Endometrial microvascular endothelial cells (primary cell): ENCODE results near the gene GTPBP8. TPM values are rescaled to one million over a fixed set of nuclear protein-coding genes. Genes with fewer than 3 reads are reported as not detected.

Experiments used
- in situ Hi-C: cut with HindIII; loops from 2 replicates; pipeline ENCODE4 v1.10.0; 2017; ENCODE audit warnings: low sequenced_read_pairs, low pct_unique_long_range_greater_than_20kb; ENCODE audit errors: inconsistent ontology term
- total RNA-seq: library from RNA; depleted of rRNA; stranded (reverse); fragments of >200 nt; gene quantifications from one replicate; pipeline ENCODE4 v1.2.3, GENCODE V29; 2015; ENCODE audit errors: inconsistent ontology term

Gene GTPBP8
- total RNA-seq, 1 donor from 2014 or later, result 37.1 TPM

DNA sequence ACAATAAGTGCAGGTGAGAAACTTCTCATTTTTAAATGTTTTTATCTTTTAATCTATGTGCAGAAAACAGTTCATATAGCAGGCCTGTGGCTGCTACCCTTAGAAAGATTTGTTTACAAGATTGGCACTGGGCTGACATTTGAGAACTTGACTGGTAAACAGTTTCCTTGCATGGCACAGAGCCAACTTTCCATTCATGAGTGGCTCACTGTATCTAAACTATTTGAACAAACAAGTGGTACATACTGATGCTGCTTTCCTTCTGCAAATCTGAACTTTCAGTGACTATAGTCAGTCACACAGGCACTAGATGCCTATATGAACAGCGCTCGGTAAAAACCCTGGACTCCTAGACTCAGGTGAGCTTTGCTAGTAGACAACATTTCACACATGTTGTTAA, 6.3 kb upstream of the GTPBP8 start:
- in situ Hi-C loops, result loop anchor here (25.0 kb wide), 1 partner anchor 372 kb away; no protein-coding TSS in a partner anchor

DNA sequence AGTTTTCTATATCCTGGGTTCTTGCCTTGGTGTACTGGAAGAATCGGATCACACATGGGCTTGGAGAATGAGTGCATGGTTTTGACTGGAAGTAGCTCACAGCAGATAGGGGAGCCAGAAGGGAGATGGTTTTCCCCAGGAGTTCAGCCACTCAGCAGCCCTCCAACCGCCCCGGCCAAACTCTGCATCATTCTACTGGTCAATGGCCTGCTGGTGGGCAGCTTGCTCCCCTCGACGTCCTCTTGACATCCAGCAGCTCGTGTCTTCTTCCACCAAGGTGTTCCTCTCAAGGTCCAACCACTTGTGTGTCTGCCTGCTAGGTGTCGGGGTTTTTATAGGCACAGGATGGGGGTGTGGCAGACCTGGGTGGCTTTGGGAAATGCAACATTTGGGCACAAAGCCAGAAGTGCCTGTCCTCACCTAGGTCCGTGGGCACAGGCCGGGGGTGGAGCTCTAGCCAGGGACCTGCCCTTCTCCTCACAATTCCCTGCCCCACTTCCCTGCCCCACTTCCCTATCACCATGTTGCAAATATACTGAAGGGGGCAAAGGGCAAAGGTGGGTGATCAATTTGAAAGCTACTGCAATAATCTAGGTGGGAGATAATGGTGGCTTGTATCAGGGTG, 3.0 kb upstream of the GTPBP8 start:
- in situ Hi-C loops, result loop anchor here (25.0 kb wide), 1 partner anchor 376 kb away; no protein-coding TSS in a partner anchor

DNA sequence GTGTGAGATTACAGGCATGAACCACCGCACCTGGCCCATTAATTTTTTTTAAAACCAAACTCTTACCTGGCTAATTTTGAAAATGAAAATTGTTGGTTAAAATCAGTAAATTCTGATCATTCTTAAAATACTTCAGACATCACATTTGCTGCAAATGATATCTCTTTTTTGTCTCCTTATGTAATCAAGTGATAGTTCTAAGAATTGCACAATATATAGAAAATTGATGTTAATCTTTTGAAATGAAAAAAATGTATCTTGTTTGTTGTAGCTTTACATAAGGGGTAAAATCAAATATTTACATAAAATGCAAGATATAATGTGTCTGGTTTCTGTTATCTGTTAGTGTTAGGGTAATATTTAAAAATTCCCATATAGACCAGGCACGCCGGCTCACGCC, 5.0 kb downstream of the GTPBP8 start:
- in situ Hi-C loops, result loop anchor here (25.0 kb wide), 1 partner anchor 383 kb away; no protein-coding TSS in a partner anchor

DNA sequence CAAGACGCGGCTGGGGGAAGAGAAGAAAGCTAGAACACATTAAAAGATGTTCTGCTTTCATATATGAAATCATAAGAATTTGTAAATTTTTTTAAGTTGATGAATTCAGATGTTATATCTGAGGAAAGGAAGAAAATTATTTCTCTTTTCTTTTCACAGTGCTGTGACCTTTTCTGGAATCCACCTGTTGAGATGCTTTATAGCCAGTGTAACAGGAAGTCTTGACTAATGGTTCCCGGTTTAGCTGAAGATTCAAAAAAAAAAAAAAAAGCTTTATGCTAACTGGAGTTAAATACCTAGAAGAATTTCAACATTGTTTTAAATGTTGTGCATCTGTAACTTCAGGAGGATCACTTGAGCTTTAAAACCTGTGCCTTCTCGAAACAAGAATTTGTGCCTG, 9.9 kb downstream of the GTPBP8 start:
- in situ Hi-C loops, result no loop called here

DNA sequence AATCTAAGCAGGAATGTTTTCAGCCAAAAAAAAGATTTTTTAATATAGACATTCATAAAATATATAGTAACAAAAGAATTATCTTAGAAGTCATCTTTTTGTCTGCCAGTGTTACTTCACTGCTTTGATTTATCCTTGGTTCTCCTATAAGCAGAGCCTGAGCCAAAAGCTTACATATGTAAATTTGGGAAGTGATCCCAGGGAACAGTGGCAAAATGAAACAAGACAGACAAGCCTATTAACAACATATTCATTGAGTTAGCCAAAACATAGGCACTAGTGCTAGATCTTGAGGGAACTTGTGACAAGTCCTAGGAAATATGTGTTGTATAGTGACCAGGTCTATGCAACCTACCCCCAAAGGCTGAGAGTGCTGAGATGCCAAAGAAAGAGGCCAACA, 11.3 kb downstream of the GTPBP8 start:
- in situ Hi-C loops, result no loop called here

DNA sequence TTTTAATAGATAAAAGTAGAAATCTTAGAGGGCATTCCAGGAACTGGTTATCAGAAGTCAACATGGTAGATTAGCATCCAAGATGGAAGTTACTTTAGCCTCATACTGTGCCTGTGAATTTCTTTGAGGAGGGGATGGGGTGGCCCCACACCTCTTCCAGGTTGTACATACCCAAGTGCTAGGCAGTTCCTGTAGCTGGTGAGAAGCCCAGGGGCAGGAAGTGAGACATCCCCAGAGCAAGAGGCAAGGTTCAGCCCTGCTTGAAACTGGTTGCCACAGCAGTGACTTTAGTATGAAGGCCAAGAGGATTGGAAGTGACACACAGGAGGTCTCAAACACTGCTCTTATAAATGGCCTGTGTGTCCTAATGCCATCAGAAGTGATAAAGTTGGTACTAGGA, 11.9 kb downstream of the GTPBP8 start:
- in situ Hi-C loops, result no loop called here

DNA sequence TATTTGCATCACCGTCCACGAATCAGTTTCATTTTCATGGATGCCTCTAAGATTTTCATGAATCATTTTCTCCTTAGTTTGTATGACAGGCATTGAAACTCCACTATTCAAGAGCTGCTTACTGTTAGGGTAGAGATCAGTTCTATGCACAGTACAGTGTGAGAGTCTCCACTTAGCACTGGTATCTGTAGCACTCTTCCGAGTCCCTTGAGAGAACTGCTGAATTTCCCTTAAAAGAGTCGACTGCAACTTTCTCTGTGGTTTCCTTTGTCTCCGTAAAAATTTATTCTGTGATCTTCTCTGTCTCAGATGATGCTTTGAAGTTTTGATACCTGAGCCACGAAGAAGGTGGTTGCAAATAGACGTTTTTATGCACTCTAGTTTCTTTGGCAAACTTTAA, 14.8 kb downstream of the GTPBP8 start:
- in situ Hi-C loops, result no loop called here

DNA sequence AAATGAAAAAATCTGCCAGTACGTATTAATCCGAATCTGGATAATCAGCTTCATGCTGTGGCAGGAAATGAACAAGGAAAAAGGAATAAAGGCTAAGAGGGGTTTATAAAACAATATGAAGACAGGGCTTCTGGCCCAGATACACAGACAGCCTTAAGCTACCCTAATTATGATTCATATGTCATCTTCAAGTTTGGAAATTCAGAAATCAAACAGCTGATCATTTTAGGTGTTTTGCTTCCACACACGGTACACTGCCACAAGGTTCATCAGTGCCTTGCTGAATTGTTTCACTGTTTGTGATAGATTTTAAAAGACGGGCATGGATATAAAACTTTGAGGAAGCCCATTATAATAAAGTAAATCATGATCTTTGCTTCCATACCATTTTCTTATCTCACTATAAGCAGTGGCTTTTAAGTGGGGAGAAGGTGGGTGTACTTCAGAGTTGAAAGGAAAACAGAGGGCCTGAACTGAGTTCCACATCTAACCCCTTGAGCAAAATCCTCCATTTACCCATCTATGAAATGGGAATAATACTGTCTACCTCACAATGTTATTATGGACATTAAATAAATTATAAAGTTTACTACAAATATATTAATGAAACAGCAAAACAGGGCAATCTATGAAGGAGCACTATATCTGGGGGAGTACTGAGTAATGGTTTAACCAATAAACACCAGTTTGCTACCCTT, 15.7 kb downstream of the GTPBP8 start:
- in situ Hi-C loops, result no loop called here

DNA sequence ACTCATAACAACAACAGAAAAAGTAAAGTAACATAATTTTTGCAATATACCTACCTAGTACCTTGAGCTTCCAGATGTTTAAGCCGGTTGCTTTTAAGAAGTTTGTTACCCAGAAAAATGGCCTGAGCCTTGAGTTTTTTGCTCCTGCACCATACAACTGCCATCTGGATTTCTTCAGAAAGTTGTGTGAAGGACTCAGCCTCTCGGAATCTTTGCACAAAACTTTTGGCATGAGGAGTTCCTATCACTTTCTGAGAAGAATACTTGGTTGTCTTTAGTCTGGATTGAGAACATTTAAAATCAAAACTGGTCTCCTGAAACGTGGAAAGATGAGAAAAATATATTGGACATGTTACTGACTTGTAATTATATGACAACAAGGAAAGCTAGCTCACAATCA, 17.3 kb downstream of the GTPBP8 start:
- in situ Hi-C loops, result no loop called here

DNA sequence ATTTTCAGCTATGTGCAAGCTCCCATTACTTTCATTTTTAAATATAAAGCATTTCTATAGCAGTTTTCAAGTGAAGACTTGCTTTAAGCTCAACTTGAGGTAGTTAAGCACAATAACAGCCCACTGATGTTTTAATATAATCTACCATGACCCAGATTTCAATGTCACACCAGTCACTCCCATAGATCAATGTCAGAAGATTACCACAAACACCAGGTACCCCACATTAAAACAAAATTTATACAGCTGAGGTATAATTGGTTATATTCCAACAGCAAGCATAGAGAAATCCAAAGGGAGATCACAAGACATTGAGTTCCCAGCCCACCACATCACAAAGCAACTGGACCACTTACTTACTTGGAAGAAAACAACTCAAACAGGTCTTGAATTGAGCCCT, 22.8 kb downstream of the GTPBP8 start:
- in situ Hi-C loops, result no loop called here

DNA sequence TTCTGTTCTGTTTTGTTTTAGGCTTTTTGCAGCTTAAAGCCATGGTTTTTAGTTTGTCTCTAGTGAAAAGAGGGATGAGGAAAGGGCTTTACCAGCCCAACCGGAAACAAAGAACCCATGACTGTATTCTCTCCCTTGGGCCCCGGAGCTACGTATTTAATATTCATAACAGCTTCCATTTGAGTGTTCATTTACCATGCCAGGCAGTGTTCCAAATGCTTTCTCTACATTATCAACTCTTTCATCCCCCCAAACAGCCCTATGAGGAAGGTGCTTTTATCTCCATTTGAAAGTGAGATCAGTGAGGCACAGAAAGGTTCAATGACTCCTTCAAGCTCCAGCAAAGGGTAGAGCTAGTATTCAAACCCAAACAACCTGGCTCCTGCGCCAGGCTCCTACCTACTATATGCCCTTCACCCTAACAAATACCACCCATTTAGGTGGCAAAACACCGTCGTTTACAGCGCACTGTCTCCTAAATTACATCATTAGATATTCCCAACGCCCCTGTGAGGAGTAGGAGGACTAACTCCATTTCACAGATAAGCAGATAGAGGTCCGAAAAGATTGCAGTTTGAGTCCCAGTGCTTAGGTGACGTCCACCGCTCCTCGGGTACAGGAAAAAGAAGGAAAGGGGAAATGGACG, 27.9 kb downstream of the GTPBP8 start:
- in situ Hi-C loops, result no loop called here

DNA sequence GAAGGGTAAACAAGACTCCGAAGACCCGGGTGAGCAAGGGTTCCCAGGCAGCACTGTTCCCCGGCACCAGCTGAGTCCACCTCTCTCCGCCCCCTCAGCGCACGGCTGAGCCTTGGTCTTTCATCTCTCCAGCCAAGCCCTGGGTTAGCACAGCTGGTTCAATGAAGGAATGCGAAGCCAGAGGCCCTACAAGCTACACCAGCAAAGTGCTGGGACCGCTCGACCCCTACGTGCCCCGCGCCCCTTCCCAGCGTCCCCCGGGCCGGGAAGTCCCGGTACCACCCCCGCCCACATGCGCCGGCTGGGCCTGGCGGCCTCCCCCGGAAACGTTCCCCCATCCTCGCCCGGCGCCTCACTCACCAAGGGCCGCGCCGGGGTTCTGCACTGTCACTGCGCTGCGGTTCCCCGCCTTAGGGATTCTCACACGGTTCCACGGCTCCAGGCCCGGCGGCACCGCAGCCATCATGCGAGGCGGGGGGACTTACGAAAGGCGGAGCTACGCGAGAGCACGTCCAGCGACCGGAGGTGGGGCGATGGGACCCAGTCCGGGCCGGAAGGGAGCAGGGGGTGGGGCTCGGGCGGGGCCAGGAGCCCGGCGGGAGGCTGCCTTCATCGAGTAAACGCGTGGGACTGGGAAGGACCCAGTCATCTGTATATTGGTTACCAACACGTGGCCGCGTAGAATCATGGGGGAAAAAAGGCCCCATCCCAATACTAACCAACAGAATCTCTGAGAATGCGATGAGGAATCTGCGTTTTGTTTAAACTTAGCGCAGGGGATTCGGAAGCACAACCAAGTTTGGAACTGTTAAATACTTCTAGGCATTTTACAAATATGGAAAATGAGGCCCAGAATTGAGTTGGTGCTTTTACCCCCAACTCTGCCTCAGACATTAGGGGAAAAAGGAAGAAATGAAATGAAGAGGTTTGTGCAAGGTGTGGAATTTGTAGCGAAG, 28.7 kb downstream of the GTPBP8 start:
- in situ Hi-C loops, result no loop called here

DNA sequence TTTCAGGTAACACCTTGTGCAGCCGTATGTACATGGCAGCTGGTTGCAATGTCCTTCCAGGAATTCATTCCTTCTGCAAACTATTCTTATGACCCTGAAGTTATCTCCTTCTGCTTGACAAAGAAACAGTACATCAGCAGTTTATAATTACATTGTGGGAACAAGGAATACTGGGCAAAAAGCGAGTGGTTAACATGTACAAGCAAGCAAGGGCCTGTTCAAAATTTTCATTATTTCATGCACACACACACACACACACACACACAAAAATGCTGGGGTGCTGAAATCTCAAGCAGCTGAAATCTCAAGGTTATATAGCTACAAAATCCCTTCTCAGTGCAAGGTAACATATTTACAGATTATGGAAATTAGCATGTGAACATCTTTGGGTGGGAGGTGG, 30.7 kb downstream of the GTPBP8 start:
- in situ Hi-C loops, result no loop called here

DNA sequence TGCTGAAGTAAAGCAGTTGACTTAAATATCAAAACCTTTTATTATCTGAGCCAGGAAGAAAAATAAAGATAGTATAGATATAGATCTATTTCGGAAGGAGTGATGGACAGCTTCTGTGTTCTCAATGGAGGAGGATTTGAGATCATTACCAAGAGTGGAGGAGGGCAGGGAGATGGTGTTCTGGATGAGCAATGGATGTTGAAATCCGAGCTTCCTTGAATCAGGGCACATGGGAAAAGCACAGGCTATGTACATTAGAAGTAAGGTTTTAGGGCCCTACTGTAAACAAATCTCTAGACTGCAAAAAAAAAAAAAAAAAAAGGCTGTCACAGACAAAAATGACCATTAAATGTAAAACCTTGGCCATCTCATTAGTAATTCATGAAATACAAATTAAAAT, 43.2 kb downstream of the GTPBP8 start:
- in situ Hi-C loops, result no loop called here

DNA sequence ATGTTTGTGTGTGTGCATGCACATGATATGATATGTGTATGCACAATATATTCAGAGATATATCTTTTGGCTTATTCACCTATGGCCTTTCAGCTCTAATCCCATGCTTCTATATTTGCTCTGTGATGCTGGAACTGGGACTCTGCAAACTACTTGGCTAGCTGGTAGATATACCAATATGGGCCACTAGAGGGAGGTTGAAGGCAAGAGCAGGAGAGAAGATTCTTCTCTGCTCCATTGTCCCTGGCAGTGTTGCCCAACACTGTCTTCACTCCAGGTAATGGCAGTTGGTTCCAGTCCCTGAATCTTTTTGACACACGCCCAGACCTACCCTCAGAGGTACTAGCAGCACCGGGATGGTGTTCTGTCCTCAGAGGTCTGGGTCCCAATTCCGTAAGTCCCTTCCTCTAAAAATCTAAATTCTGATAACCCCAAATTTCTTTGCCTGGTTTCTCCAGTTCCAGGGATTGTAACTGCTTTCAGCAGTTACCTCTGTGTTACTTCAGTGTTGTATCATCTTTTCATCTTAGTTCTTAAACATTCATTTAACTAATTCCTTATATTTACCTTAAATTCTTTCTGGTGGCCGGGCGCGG, 44.7 kb downstream of the GTPBP8 start:
- in situ Hi-C loops, result no loop called here

DNA sequence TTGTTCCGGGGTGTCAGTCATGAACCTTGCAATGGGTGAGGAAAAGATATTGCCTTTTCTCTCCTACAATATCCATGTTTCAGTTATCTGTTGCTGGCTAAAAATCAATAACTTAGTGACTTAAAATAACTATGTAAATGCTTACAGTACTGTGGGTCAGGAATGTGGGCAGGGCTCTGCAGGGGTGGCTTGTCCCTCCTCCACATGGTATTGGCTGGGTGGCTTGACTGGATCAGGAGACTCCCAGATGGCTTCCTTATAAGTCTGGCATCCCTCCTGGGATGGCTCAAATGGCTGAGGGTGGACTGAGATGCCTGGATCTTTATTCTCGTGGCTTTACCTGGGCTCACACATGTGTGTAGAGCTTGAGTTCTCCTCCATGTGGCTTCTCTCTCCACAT, 47.5 kb downstream of the GTPBP8 start:
- in situ Hi-C loops, result no loop called here

DNA sequence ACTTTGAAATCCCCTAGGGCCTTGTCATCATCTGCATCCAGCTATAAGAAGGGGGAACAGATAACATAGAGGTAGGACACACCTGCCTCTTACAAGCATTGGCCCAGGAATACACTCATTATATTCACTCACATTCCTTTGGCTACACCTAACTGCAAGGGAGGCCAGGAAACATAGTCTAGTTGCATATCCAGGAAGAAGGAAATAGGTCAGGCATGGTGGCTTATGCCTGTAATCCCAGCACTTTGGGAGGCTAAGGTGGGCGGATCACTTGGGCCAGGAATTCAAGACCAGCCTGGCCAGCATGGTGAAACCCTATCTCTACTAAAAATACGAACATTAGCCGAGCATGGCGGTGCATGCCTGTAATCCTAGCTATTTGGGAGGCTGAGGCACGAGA, 48.8 kb downstream of the GTPBP8 start:
- in situ Hi-C loops, result no loop called here

DNA sequence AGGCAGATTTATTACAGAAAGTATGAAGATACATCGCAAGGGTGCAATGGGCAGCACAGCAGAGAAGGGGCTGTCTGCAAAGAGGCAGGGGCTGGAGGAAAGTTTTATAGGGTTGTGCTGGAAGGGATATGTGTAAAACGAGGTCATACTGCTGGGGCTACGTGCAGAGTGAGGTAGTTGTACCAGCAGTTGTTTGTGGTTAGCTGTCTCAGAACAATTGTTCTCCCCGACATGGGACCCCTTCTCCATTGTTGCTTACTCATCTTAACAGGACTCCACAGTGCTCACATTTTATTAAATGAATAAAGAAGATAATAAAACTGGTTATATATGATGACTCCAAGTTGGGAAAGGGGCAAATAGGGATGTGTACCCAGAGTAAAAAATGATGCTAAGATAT, 49.4 kb downstream of the GTPBP8 start:
- in situ Hi-C loops, result no loop called here

DNA sequence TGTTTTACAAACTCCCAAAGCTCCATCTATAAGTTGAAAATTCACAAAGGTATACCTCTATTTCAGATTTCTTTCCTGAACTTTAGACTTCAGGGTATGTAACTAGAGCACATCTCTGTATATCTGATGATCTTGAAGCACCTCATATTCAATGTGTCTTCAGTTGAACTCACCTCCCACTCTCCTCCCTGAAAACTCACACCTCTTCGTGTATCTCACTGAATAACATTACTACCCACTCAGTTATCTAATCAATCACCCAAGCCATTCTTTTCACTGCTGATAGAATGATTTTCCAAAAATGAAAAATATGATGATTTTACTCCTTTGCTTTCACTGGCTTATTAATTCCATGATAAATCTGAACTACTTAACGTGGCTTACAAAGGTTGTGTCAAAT, 52.9 kb downstream of the GTPBP8 start:
- in situ Hi-C loops, result no loop called here
